Mononuclear cell (primary cell): Measurements from ENCODE around the gene PTPRG. TPM values are rescaled to one million over a fixed set of nuclear protein-coding genes. Genes with fewer than 3 reads are reported as not detected.
A peak's percentile ranks its signal among the peaks of the same experiment; 100 is the strongest.

ENCODE experiments used
- H3K27me3 ChIP-seq: 2 replicates; pipeline ENCODE4 v1.6.0; 2011; ENCODE audit warnings: low read length, control low read depth; ENCODE audit not compliant: insufficient read depth
- H3K4me1 ChIP-seq: 2 replicates; pipeline ENCODE4 v1.5.1; 2011; ENCODE audit warnings: mild to moderate bottlenecking, low read length, control low read depth; ENCODE audit not compliant: insufficient read depth
- H3K4me3 ChIP-seq: 2 replicates; pipeline ENCODE4 v1.5.1; 2011; ENCODE audit warnings: mild to moderate bottlenecking, low read length, moderate library complexity
- H3K9me3 ChIP-seq: 2 replicates; pipeline ENCODE4 v1.5.1; 2011; ENCODE audit warnings: low read depth, mild to moderate bottlenecking, control low read depth, low read length
- total RNA-seq: library from RNA; depleted of rRNA; stranded (reverse); fragments of >200 nt; gene quantifications from one replicate; pipeline ENCODE4 v1.2.3, GENCODE V29; 2012

The PTPRG gene
- total RNA-seq, 1 donor: 0.42 TPM

DNA sequence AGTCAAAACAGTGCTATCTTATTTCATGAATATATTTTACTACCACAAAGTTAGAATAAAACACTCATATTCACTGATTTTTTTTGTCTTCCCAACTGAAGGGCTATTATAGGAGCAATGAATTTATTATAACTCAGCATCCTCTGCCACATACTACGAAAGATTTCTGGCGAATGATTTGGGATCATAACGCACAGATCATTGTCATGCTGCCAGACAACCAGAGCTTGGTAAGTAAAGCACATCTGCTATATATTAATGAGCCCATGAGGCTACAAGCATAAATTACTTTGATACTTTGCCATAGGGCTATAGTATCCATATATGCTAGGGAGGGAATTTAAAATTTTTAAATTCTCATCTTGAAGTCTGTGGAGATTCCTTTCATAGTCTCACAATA, 716.1 kb downstream of the PTPRG start:
- H3K9me3 ChIP-seq: no peaks in the 10 kb centered on the region
- H3K4me3 ChIP-seq: no peak overlapping the region
- H3K4me1 ChIP-seq: no peaks in the 10 kb centered on the region
- no peaks in the 10 kb centered on the region for H3K27me3 ChIP-seq

- H3K4me1 ChIP-seq: no peaks in the 10 kb centered on the region
- no peaks in the 10 kb centered on the region for H3K9me3 ChIP-seq
- H3K27me3 ChIP-seq: no peaks in the 10 kb centered on the region
- no peak overlapping the region for H3K4me3 ChIP-seq
Measured at GRCh38 chr3:62277986-62278385, 716.6 kb downstream of the PTPRG start.

- Histone ChIP-seq H3K9me3 (no peaks in the 10 kb centered on the region), H3K4me1 (no peaks in the 10 kb centered on the region), H3K27me3 (no peaks in the 10 kb centered on the region), H3K4me3 (no peak overlapping the region)
Measured at GRCh38 chr3:62281726-62282125, 720.4 kb downstream of the PTPRG start.

- Histone ChIP-seq H3K4me3 (no peak overlapping the region), H3K27me3 (no peaks in the 10 kb centered on the region), H3K9me3 (no peaks in the 10 kb centered on the region), H3K4me1 (no peaks in the 10 kb centered on the region)
Measured at GRCh38 chr3:62284442-62284841, 723.1 kb downstream of the PTPRG start.

GRCh38 chr3:62287392-62287927, 726.1 kb downstream of the PTPRG start:
- no peak overlapping the region for H3K4me3 ChIP-seq
- no peaks in the 10 kb centered on the region for H3K27me3 ChIP-seq
- no peaks in the 10 kb centered on the region for H3K9me3 ChIP-seq
- H3K4me1 ChIP-seq: no peaks in the 10 kb centered on the region

GRCh38 chr3:62289922-62290321, 728.6 kb downstream of the PTPRG start:
- H3K27me3 ChIP-seq: no peaks in the 10 kb centered on the region
- H3K4me3 ChIP-seq: no peak overlapping the region
- H3K4me1 ChIP-seq: no peaks in the 10 kb centered on the region
- no peaks in the 10 kb centered on the region for H3K9me3 ChIP-seq

- Histone ChIP-seq H3K27me3 (no peaks in the 10 kb centered on the region), H3K9me3 (no peaks in the 10 kb centered on the region), H3K4me1 (no peaks in the 10 kb centered on the region), H3K4me3 (no peak overlapping the region)
Measured at GRCh38 chr3:62293051-62293780, 731.8 kb downstream of the PTPRG start.

GRCh38 chr3:62295571-62295970, 734.2 kb downstream of the PTPRG start:
- Histone ChIP-seq H3K4me1 (no peaks in the 10 kb centered on the region), H3K4me3 (no peak overlapping the region), H3K27me3 (no peaks in the 10 kb centered on the region), H3K9me3 (no peaks in the 10 kb centered on the region)

GRCh38 chr3:62300617-62301016, 739.2 kb downstream of the PTPRG start:
- Histone ChIP-seq H3K4me1 (no peaks in the 10 kb centered on the region), H3K4me3 (no peak overlapping the region), H3K27me3 (no peaks in the 10 kb centered on the region), H3K9me3 (peaks cover 7% of the 10 kb centered on the region)

DNA sequence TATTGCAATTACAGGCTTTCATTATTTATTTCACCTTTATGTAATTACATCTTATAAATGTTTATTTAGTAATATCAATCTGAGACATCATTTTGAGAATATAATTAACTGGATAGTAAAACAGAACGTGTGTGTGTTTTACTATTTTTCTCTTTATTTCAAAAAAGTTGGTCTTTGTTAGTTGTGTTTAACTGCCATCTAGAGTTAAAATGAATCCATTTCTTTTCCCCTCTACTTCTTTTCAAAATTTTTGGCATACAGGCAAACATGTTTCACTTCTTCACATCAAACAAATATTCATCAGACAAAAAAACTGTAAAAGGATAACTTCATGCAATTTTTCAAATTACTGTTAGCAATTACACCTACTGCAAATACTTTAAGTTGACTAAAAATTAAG, 750.8 kb downstream of the PTPRG start:
- no peaks in the 10 kb centered on the region for H3K27me3 ChIP-seq
- no peaks in the 10 kb centered on the region for H3K9me3 ChIP-seq
- H3K4me3 ChIP-seq: no peak overlapping the region

DNA sequence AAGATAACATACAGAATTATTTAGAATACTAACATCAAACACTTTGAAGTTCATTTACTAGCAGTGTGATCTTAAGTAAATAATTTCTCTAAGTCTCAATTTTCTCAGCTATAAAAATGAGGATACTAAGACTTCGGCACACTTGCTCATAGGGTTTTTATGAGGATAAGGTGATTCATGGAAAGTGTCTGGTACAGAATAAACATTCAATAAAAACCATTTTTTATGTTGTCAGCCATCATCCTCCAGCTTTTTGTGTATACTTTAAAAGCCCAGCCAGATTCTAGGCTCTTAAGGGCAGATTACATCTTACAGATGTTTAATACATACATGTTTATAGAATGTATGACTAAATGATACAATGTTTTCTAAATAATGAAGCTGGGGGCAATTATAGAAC, 755.2 kb downstream of the PTPRG start:
- Histone ChIP-seq H3K27me3 (peaks cover 7% of the 10 kb centered on the region), H3K4me1 (peaks cover 8% of the 10 kb centered on the region), H3K4me3 (no peak overlapping the region), H3K9me3 (no peaks in the 10 kb centered on the region)

More for the DNA sequence above, 750.8 kb downstream of the PTPRG start:
- no peaks in the 10 kb centered on the region for H3K4me1 ChIP-seq

DNA sequence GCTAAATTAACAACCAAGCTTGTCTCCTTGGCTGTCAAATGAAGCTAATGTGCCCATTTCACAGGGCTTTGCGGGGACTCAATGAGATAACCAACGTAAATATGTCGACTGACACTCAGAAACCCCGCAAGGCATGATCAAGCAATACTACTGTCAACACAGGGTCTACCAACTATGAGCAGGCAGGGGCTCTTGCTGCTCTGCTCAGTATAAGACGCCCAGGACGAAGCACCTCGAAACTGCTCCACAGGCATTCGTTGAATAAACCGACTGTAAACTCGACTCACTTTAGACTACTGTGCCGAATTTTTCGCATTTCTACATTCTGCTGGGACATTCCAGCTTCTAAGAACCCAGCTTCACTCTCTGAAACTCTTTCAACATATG, 757.0 kb downstream of the PTPRG start:
- Histone ChIP-seq H3K9me3 (no peaks in the 10 kb centered on the region), H3K4me1 (peaks cover 8% of the 10 kb centered on the region), H3K4me3 (peak overlapping the region; percentile 45), H3K27me3 (peaks cover 7% of the 10 kb centered on the region)

DNA sequence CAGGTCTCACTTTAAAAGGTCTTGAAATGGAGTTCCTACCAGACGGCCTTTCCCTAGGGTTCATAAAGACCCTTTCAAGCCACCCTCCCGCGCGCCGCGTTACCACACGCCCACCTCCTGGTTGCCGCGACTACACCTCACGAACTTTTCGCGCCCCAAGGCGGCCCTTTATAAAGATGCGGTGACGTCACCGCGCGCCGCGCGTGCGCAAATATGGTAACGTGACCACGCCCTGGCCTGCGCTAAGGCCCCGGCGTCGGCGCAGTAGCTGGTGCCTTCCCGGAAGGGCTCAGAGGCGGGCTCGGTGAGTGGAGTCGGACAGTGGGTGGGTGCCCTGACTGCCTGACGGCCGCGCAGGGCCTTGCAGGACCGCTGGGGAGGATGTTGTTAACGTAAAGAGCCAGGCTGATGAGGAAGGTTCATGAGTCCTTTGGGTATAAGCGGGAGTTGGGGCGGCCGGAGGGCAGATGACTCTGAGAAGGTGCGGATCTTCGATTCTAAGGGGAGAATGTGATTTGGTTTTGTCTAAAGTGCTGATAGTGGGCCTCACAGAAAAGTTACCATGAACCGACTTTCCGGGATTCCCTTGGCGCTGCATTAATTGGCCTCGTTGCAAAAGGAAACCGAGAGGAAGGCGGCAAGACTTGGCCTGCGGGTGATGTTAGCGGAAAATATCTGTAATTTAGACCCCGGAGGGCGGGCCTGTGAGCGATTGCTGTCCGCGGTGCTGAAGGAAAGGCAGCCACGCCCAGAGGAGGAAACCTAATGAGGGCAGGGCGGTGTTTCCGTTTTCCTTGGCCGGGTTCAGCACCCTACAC, 757.6 kb downstream of the PTPRG start:
- no peaks in the 10 kb centered on the region for H3K9me3 ChIP-seq
- H3K27me3 ChIP-seq: peaks cover 7% of the 10 kb centered on the region
- H3K4me3 ChIP-seq: peak overlapping the region; percentile 45
- peaks cover 8% of the 10 kb centered on the region for H3K4me1 ChIP-seq

- H3K4me3 ChIP-seq: peak overlapping the region; percentile 45
Measured at GRCh38 chr3:62319570-62320243, 758.3 kb downstream of the PTPRG start.

GRCh38 chr3:62323241-62323640, 761.9 kb downstream of the PTPRG start:
- Histone ChIP-seq H3K4me3 (no peak overlapping the region), H3K4me1 (peaks cover 7% of the 10 kb centered on the region), H3K9me3 (no peaks in the 10 kb centered on the region), H3K27me3 (peaks cover 6% of the 10 kb centered on the region)

More at GRCh38 chr3:62319570-62320243, 758.3 kb downstream of the PTPRG start:
- no peaks in the 10 kb centered on the region for H3K9me3 ChIP-seq
- H3K4me1 ChIP-seq: peaks cover 8% of the 10 kb centered on the region
- peaks cover 7% of the 10 kb centered on the region for H3K27me3 ChIP-seq
